GM18909 (cell line): ENCODE results near the gene PPP1R3G.

Source experiments
- ATAC-seq: cut with Tn5 transposase; IDR thresholded peaks from one replicate; pipeline ENCODE4 v1.9.1; 2021; ENCODE audit warnings: mild to moderate bottlenecking; ENCODE audit not compliant: unreplicated experiment, poor library complexity

The PPP1R3G gene

GRCh38 chr6:5135788-5136376 is 50.7 kb downstream of the PPP1R3G start:
- no peak for ATAC-seq

GRCh38 chr6:5136851-5137250 is 51.7 kb downstream of the PPP1R3G start:
- ATAC-seq = no peak
